GM12874 (cell line): ENCODE results near the gene ADD2.
A peak's percentile ranks its signal among the peaks of the same experiment; 100 is the strongest.

Experiments used
- TF ChIP-seq, protein P1 (sequence below): IDR thresholded peaks from 2 replicates; pipeline ENCODE4 v1.5.1; 2011; ENCODE audit warnings: low read depth, mild to moderate bottlenecking, control low read depth, low read length, moderate library complexity; ENCODE audit not compliant: insufficient read depth

ADD2 gene

DNA sequence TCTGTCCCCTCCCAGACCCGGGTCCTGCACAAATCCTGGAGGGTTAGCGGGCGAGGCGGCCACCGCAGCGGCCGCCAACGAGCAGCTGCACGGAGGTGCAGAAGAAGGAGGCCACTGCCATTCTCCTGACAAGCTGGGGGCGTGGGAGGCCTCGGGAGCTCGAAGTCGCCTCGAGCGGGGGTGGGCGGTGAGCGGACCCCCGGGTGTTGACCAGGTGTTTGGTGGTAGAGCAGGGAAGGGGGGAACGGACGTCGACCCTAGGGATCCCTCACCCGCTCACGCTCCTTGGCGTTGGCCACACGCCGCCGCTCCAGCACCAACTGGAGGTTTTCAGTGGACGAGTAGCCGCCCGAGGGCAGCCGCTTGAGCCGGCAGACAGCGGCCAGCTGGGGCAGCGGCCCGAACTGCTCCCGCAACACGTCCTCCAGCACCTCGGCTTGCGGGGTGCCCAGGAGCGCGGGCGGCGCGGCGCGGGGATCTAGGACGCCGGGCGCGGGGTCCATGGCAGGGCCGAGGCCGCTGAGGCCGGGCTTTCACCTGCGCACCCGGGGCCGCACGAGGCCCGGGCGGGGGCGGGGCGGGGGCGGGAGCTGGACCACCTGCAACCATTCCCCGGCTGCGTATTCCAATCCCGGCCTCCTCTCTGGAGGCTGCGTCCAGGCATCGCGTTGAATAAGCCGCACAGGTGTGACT, 22.3 kb upstream of the ADD2 start, which contains the start of gene FIGLA:
FIGLA (minus strand) TSS at position 508 of the 693 bp plus-strand sequence; CDS start at position 503, 5 bp downstream.
- TF ChIP-seq, protein P1, sequence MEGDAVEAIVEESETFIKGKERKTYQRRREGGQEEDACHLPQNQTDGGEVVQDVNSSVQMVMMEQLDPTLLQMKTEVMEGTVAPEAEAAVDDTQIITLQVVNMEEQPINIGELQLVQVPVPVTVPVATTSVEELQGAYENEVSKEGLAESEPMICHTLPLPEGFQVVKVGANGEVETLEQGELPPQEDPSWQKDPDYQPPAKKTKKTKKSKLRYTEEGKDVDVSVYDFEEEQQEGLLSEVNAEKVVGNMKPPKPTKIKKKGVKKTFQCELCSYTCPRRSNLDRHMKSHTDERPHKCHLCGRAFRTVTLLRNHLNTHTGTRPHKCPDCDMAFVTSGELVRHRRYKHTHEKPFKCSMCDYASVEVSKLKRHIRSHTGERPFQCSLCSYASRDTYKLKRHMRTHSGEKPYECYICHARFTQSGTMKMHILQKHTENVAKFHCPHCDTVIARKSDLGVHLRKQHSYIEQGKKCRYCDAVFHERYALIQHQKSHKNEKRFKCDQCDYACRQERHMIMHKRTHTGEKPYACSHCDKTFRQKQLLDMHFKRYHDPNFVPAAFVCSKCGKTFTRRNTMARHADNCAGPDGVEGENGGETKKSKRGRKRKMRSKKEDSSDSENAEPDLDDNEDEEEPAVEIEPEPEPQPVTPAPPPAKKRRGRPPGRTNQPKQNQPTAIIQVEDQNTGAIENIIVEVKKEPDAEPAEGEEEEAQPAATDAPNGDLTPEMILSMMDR: no peak

DNA sequence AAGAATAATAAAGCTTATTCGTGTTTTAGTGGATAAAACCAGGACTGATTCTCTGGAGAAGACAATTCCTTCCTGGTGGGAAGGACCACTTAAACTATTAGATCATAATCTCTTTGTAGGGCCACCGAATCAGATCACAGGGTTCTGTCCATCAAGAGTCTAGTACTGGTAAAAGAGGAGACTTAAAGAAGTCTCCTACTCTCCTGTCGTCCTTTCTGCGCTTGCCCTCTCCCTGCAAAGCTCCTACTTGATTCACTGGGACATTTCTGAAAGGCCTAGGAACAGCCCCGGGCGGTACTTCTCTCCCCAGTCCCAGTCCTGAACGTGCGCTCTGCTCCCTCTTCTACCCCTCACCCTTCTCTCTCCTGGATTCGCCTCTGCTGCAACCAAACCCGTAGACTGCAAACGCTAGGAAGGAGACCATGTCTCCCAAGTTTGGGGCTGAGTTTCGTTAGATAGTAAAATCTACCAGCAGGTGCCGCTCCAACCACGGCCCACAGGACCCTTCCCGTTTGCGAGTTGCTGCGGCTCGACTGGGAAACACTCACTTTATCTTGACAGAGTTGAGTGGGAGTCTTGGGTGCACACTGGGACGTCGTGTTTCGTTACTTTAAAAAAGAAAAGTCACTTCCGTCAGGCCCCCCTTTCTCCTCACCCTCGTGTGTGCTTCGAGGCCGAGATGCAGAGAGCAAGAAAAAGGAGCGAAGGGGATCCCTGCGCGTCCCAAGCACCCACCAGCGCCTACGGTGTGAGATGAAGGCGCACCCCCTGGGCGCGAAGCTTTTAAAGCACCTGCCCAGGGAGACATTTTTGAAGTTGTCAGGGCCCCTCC, 21.5 kb upstream of the ADD2 start:
- TF ChIP-seq, protein P1: peak; percentile 49

DNA sequence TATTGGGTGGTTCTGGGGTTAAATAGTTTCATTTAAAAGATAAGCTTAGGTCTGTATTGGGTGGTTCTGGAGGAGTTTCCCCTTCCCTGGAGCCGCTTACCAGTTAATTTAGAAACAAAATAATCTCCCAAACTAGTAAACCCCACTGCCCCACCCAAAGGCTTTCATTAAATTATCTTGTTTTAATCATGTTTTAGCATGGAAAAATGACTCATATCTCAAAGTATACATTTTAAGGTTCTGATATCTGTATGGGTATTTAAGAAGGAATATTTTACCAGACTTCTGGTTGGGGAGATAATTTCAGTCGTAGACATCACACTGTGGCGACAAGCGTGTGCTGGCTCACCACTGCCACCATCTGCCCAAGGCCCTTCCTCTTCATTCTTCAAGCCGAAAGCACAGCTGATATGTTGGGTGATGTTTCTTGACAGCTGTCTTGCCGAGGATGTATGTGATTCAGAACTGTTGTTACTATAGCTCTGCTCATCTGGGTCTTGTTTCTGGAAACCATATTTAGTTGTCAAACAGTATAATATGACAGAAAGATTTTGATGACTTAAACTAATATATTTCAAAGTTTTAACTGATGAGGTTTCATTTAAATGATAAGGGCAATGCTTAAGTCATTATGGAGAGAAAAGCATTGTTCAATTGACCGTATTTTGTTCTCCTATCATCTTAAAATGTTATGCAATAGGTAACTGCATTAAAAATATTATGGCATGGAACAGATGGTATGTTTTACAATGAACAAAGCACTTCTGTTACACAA, 17.3 kb upstream of the ADD2 start:
- TF ChIP-seq, protein P1: peak; percentile 46; the same call in 1 of the 2 replicates

DNA sequence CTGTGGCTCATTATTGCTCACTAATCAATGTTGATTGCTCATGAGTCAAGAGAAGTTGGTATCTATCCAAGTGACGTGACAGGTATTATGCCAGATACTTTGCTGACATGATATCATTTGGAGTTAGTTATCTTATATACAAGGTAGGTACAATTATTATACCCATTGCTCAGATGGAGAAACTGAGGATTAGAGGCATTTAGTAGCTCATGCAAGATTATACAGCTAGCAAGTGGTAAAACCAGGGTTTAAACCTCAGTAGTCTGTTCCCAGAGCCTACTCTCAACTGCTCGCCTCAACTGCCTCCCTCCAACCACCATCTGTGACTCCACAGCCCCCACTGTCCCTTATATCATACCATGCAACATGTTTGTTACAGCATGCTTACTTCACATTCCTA, 16.3 kb upstream of the ADD2 start:
- TF ChIP-seq, protein P1: no peak

DNA sequence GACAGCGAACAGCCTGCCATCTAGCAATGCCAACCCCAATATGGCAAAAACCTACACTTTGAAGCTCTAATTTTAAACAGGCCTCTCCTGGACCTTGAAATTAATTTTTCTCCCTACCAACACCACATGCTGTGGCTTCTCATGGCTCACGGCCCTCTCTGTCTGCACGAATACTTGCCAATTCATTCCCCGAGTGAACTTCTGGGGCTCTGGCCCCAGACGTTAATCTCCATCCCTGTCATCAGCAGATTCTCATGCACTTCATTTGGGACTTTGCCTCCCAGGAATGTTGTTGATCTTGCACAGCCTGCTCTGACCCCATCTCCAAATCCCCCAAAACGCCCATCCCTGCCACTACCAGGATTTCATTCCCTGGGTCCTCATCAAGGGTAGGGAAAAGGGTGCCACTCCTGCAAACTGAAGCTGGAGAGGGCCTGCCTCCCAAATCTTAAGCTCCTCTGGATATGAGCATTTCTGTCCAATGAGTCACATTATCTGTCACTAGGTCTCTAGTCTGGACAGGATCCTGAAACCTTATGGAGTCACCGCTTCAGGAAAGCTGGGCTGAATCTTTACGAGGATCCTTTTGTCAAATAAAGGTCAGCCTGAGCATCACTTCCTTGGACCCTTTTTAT, 12.0 kb upstream of the ADD2 start:
- TF ChIP-seq, protein P1: no peak

DNA sequence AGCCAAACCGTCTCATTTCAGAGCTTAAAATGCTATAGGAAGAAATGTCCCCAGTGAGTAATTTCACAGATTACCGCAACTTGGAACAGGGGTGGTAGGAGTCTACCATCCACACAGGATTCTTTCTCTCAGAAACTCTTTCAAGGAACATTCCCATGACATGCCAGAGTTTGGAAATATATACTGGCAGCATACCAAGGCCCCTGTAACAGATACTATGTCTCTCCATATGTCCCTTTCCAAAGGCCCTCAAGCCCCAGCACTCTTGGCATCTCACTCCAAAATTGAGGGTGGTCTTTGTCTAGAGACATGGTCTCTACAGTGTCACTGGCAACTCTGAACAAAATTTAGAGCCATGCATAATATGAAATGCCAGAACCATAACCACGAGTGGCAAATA, 11.5 kb upstream of the ADD2 start:
- TF ChIP-seq, protein P1: no peak
